Measurements from ENCODE around the gene HK2.
"Not testable (repeated sequence)": the region's sequence is repeated elsewhere in the genome, so short reads cannot be mapped to it uniquely, and the experiment has no call there.

Gene HK2
- 207 to 601 (median 370) reads per million in 18 experiments for total RNA-seq

DNA sequence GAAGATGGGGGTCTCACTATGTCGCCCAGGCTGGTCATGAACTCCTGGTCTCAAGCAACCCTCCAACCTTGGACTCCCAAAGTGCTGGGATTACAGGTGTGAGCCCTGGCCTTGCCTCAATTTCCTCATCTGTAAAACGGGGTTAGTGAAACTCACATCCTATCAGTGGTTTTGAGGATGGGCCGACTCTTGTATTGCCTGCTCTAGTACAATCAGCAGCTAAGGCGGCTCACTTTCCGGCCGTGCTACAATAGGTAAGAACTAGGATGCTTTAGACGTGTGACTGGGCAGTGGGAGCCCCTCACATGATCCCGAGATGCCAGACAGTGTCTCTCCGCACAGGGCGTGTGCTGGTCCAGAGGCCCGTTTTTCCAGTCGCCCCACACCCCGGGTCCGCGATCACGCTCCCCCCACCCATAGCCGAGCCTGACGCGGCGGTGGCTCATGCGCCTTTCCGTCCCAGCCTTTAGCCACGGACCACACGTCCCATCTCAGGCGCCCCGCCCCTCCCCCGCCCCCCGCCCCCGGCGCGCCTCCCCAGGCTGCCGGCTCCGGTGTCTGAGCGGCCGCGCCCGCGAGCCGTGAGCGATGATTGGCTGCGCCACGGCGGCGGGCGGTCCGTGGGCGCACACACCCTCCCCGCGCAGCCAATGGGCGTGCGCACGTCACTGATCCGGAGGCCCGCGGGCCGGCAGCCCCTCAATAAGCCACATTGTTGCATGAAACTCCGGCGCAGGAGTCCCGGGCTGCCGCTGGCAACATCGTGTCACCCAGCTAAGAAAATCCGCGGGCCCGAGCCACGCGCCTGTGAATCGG is at the start of gene HK2:
Gene HK2, plus strand, starts transcription at position 710 of the 816 bp plus-strand sequence. CDS start 454 bp downstream, outside the sequence.
- peak; percentile 93 to 98 for DNase-seq

DNA sequence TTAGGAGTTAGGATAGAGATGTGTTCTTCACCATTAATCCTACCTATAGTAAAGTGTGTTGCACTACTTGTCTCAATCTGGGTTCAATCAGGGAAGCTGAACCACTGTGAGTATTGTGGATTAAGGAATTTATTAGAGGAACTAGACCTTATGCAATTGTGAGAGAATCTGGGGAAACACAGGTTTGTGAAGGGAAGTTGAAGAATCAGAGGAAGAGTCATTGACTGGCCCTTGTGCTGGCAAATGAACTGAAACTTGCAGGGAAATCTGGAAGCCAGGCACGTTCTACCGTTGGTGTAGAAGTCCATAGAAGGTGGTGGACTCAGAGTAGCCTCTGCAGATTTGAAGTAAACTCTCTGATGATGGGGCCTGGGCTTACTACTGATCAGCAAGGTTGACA is 44.7 kb upstream of the HK2 start:
- DNase-seq = peak; percentile 85 to 95

DNA sequence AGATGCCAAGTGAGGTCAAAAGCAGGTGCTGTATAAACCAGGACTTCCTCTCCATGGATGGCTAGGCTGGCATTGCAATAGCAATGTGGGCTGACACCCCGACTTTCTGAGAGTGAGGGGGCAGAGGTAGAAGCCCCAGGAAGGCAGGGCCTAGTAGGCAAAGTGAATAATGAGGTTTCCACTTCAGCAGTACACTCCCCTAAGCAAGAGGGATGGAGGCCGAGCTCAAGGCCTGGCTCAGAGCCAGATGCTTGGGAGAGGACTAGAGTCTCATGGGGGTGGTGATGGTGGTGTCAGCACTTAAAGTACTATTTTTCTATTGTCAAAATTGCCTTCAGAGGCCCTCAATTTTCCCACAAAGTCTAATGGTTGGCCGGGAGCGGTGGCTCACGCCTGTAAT is 41.6 kb upstream of the HK2 start:
- DNase-seq = no peak

DNA sequence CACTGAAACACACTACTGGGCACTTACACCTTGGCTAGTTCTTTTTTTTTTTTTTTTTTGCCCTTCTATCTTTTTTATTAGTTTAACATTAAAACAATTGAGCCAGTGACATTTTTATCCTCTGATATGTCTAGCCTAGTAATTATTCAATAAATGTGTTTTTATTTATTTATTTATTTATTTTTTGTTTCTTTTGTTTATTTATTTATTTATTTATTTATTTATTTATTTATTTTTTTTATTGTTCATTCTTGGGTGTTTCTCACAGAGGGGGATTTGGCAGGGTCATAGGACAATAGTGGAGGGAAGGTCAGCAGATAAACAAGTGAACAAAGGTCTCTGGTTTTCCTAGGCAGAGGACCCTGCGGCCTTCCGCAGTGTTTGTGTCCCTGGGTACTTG is 39.0 kb upstream of the HK2 start:
- not testable (repeated sequence) for DNase-seq

DNA sequence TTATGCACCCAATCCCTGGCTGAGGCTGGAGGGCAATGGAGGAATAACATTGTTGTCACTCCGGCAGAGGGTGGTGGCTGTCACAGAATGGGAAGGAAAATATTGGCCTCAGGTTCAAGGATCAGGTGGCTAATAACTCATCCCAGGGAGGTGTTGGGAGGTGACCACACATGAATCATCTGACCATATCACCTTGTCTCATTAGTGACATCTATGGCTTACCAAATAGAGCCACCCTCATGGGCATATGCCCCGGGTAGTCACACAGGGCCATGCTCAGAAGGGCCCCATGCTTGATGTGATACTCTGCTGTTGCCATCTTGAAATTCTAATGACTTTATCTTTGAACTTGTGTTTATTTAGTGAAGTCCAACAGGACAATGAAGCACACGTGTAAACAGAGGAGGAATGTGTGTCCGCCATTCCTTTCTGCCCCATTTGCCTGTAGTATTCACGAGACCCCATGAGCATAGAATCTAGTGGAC is 27.5 kb upstream of the HK2 start:
- no peak for DNase-seq

DNA sequence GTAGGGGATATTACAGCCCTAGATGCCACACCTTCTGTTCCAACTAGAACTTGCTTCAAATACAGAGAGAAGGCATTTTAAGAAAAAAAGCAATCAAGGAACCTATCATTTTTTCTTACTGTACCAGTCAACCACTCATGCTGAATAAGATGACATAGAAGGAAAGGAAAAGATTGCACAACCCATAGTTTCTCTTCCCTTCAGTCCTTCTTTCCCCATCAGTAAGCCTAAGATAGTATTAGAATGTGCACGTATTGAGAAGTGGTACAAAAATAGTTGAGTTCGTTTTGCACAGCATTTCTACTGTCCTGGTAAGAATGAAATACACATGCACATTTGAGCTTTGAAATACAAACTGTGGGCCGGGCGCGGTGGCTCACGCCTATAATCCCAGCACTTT is 27.0 kb upstream of the HK2 start:
- peak; percentile 68 to 89 for DNase-seq

DNA sequence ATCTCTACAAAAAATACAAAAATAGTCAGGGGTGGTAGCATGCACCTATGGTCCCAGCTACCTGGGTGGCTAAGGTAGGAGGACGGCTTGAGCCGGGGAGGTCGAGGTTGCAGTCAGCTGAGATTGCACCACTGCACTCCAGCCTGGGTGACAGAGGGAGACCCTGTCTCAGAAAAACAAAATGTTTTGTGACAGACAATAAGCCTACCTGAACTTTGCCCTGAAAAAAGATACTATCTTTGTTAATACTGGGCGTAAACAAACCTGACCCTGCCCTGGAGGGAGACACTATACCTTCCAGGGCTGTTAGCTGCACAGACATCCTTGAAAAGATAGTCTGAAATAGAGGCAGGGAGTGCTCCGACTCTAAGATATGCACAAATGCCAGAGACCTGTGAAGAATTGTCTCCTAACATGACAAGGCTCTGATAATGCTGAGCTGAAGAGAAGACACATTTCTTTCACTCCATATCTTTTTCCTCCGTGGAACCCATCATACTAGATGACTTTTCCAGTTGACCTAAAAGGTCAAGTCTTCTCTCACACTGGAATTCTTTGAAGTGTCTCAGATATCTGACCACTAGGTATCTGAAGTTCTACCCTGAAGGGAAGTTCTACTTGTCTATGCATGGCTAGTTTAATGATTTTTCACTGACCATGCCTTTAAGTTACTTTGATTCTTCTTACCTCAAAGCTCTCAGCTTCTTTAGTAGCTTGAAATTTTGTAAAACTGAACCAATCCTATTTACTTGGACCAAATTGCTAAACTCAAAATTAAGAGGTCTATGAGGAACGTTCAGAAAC is 20.9 kb upstream of the HK2 start:
- DNase-seq = no peak

DNA sequence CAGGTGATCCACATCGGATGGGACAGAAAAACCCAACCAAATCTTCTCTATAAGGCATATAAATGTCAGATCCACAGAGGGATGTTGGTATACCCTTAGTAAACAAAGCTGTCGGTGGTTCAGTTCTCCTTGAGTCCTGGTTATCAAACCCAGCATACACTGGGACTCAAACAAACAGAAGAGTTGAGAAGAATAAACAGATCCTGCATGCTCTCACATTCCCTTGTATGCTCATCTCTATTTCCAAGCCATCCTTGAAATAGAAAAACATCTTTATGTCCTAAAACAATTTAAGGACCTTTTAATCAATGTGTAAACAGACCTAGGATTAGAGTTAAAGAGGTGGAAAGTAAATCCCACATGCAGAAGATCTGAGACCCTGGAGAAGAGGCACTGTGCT is 19.8 kb upstream of the HK2 start:
- no peak for DNase-seq

DNA sequence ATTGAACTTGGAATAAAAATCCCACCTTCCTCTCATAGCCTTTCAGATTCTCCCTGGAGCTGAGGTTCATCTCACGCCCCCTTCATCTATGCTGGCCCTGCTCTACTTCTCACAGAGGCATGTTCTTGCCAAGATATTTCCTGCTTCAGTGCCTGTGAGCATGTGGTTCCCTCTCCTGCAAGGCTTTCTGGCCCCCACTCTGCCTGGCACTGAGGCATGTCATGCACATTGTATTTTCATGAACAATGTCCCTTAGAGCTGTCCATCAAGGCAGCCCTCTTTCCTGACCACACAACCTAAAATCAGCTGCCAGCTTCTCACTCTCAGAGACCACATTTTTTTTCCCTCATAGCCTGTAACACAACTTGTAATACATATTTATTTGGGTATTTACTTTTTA is 18.0 kb upstream of the HK2 start:
- DNase-seq = no peak

DNA sequence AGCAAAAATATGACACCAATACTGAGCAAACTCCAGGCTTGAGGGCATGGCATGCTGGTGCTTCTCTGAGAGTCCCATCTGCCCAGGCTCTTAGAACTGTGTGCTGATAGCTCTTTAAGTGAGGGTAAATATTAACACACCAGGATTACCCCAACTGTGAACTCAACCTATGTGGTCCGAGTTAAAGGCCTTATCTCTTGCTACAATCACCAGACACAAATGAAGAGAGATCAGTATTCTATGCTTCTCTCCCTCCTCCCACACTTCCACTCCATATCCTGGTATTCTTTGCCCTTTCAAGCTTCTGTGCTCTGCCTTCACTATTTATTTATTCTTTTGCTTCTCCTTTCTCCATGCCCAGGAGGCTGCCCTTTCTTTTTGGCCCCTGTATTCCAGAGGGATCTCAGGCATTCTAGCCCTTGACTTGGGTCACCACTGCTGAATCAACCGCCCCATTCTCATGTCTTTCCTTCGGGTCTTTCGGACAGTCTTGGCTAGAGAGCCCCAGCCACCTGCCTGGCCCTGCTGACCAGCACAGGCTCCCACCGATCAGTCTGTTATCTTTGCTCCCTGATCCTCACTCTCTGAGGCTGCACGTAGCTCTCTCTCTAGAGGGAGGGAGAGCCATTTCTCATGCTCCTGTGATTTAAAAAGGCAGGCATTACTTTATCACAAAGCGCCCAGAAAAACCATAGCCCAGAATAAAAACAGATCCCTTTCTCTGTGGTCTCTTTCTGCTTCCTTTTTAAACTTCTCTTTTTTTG is 17.2 kb upstream of the HK2 start:
- DNase-seq = peak in 1 of 2 donors; percentile 54

DNA sequence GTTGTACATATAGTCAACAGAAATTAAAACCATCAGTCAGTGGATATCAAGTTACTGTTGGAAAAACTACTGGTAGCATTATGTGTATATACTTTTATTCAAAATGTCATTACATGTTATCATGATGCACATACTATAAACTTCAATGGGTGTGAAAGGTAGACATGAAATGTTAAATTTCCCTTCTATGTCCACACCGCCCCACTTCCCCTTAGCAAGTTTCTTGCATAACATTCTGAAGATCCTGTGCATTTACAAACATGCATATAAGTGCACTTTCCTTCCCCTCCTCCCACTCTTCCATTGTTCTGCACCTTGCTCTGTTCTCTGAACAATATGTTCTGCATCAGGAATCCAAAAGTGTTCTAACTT is 16.6 kb upstream of the HK2 start:
- DNase-seq = peak; percentile 77 to 81

DNA sequence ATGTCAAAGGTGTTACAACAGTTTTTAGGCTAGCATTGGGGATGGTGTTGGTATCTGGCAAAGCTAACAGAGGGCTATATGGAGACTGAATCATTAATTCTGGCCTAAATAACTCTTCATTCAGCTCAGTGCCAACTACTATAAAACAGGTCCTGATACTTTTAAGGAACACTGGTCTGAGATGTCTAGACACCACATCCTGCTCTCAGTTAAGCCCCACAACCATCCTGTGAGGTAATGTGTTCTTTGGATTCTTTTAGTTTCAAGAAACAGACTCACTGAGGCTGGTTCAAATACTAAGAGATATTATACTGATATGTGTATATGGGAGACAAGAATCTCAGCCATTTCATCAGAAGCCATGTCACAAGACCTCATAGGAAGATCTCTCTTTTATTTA is 14.2 kb upstream of the HK2 start:
- DNase-seq = no peak

DNA sequence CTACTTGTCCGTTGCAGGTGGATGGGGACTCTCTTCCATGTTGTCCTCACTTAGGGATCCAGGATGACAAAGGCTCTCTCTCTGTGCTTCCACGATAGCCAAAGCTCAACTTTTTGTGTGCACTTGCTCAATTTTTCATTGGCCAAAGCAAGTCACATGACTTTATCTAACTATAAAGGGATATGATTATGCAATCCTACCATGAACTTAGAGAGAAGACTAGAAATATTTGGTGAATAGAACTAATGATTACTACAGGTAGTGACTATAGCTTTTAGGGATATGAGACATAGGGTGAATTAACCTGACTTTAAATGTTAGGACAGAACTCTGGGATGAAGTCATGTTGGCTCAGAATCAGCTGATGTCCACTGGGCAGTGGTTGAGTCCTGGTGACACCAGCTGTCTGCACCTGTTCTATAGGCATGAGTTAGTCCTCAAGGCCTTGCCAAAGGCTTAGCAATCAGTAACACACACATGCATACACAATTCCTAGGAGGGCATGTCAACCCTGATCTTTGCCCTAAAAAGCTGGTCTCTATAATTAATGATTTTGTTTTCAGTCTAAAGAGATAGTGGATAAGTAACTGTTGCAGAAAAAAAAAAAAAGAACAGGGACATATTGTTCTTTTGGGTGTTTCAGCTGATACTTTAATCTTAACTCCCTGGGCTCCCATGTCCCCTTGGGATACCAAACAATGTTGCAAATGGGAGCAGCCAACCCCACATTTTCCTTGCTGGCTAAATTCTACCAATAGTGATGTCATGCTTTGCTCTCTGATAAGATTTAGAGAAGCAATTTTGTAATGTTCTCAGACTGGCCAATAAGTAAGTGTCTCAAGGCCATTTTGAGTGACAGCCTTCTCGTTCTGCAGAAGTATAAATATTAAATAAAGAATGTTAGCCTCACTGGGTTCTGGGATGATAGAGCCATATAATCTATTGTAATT is 12.5 kb upstream of the HK2 start:
- peak; percentile 33 to 46 for DNase-seq

DNA sequence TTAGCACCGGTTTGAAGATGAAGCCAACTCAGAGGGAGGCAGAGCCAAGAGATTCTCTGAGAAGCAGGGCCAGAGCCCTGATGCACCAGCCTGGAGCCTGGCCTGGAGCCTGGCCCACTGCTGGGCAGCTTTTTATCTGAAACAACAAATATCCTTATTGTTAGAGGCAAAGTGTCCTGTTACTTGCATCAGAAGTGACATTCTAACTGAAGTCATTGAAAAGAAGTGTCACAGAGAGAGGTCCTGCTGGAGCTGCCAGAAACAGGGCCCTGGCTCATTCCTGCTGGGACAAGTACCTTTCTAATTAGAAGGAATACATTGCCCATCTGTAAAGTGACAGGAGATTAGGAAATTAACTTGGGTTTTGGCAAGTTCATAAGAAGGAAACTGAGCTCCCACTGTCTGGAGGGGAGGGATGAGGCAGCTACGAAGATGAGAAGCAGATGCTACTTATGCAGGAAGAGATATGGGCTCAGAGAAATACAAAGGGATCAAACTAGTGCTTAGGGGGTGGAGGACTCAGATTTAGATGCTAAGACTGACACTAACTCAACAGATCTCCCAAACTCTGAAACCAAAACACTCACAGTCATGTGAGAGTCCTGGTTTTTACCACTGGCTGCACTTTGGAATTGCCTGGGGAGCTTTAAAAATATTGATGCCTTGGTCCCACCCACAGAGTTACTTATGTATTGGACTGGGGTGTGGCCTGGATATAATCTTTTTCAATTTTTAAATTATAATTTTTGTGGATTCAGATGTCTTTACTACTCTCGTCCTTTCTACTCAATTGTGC is 11.0 kb upstream of the HK2 start:
- DNase-seq = no peak

DNA sequence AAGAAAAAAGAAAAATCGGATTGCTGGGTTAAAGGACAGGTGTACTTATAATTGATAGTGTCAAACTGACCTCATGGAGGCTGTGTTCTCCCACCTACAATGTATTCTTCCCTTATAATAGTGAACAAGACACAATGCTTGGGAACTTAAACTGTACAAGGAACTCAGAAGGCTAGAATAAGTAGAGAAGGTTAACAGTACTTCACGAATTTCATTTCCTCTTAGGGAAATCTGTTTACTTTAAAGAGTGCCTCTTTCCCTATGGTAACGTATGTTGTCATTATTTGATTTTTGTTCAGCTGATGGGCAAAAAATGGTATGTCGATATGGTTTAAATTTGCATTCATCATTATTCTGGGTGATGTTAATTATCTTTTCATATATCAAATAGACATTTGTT is 9.2 kb upstream of the HK2 start:
- DNase-seq = peak in 1 of 2 donors; percentile 71

DNA sequence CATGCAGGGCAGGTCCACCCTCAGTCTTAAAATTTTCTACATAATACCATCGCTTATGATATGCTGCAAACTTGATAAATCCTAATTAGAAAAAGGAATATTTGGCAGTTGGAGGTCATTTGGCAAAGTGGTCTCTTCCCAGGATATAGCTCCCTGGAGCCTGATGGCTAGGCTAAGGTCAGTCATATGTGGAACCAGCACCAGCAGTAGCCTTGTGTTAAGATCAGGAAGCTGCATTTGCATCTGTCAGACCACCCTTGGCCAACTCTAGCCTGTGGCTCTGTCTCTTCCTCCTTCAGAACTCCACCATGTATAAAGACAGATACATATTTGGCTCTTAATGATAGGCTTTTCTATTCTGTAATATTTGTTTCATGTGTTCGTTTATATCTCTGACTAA is 5.4 kb upstream of the HK2 start:
- peak in 1 of 2 donors; percentile 51 for DNase-seq

DNA sequence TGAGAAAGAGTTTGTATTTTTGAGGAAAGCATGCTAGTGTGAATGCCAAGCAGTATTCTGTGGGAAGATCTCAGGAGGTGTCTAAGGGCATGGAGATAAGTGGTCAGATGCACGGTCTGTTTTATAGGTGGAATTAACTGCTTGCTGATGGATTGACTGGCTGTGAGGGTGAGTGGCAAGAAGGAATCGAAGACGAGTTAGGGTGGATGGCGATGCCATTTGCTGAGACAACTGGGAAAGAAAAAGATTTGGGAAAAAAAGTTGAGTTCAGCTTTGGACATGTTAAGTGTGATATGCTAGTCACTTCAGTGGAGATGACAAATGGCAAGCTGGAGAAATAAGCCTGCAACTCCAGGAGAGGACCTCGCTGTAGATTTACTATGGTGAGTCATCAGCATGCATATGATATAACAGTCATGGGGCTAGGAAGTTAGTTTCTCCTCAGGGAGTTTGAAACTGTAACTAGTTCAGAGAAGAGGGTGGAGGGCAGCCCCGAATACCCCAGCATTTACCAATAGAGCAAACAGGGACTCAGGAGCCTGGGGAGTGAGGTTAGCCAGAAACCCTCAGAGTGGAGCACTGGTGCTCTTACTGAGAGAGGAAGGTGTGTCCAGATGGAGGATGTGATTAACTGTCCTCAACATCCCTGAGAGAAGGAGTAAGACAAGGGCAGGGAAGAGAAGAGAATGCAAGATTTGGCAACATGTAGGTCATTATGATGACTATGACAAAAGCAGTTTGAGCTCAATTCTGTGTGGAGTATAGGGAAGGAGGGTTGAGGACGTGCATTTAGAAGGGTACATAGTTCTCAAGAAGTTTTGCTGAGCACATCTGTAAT is 2.0 kb upstream of the HK2 start:
- DNase-seq = peak; percentile 86 to 89

DNA sequence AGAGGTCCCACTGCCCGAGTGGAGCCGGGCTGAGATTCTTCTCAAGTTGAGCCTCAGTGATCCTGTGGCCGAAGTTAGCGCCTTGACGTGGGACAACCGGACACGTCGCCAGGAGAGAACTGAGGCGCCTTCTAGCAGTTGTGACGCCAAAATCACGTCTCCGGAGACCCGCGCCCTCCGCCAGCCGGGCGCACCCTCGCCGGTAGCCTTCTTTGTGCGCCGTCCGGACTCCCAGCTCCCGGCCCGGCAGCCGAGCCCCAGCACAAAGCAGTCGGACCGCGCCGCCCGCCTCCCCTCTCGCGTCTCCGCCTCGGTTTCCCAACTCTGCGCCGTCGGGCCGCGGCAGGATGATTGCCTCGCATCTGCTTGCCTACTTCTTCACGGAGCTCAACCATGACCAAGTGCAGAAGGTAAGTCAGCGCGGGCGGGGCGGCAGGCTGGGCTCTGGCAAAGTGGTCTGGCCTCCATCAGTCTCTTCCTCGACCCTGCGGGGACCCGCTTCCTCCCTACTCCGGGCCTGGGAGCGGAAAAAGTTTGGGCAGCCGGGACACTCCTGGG is 386 bp downstream of the HK2 start:
- DNase-seq = peak in 1 of 2 donors; percentile 47

Data from inflammatory macrophage (primary cell).